NCI-H748 (cell line): ENCODE measurements around the gene PGBD5.

Experiments
- DNase-seq: peaks from one replicate; lab custom pipeline; 2025; ENCODE audit not compliant: unreplicated experiment; lab: John Stamatoyannopoulos, UW

Gene PGBD5

DNA sequence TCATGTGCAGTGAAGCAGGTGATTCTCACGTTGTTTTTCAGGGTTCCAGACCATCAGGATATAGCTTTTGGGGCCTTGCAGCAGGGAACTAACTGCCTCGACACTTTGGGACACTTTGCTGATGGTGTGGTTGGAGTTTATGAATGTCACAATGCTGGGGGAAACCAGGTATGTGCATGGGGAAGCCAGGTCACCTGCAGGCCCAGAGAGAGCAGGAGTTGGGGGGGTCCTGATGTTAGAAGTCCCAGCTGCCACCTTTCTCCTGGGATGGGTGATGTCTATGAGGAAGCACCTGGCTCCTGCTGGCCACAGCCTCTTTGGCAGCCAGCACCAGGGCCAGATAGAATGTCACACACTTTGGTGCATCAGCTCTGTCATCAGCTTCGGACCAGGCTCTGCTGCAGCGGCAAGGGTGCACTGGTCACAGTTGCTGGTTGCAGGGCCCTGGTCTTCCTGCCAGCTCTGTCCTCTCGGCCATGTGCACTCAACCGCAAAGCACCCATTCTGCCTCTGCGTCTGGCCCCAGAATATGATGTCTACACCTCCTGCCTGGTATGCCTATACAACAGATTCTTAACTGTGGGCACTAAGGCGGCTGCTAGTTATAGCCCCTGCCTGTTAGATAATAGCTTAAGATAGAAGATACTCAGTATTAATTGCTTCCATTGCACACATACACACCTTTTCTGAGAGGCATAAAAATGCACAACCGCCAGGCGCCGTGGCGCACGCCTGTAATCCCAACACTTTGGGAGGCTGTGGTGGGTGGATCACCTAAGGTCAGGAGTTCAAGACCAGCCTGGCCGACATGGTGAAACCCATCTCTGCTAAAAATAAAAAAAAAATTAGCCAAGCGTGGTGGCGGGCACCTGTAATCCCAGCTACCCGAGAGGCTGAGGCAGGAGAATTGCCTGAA lies 160.7 kb downstream of the PGBD5 start:
- DNase-seq: no peak
